A549 (cell line): ENCODE data around the gene CCDC12. TPM values are rescaled to one million over a fixed set of nuclear protein-coding genes. Genes with fewer than 3 reads are reported as not detected.
A peak's percentile ranks its signal among the peaks of the same experiment; 100 is the strongest.

Source experiments
- ATAC-seq, 2 experiments: fragments of 200-7000 bp in 1 of 2; fragments of >200 bp in 1 of 2; cut with Nextera tagmentation in 1 of 2; cut with Tn5 transposase in 1 of 2; 3 replicates each; pipeline versions ENCODE4 v1.8.0 to v1.9.1; 2018 to 2020; ENCODE audit warnings: mild to moderate bottlenecking in 1 of 2, moderate library complexity in 1 of 2
- CTCF ChIA-PET: fragments of 300-600 bp; sonication (Branson Sonifier 250); formaldehyde crosslinking; extraction: SDS; loops from one replicate; lab custom pipeline; 2021; ENCODE audit warnings: antibody characterized with exemption, inconsistent platforms; lab: Yijun Ruan, JAX
- POLR2A ChIA-PET: fragments of 350-600 bp; formaldehyde crosslinking; extraction: SDS; loops from one replicate; lab custom pipeline; 2021; ENCODE audit warnings: antibody characterized with exemption, inconsistent platforms; lab: Yijun Ruan, JAX
- DNase-seq, 2 experiments: peaks; one replicate each; pipeline versions ENCODE4 v3.0.0 to v3.0.0-alpha.2; 2011 to 2016; ENCODE audit warnings: low read depth in 1 of 2, low spot score in 1 of 2
- FAIRE-seq: peaks from 2 replicates; lab custom pipeline; 2011; peaks lifted over from hg19 to GRCh38; lab: Jason Lieb, UNC
- H3K27ac ChIP-seq, 2 experiments: fragments of >200 bp; sonication (Bioruptor Twin); formaldehyde crosslinking; 3 replicates each; pipeline ENCODE4 v1.5.1; 2016 to 2017
- H3K4me1 ChIP-seq: fragments of >200 bp; sonication (Bioruptor Twin); formaldehyde crosslinking; 3 replicates; pipeline ENCODE4 v1.6.1; 2016
- H3K4me2 ChIP-seq: fragments of >200 bp; sonication (Bioruptor Twin); formaldehyde crosslinking; 3 replicates; pipeline ENCODE4 v1.6.1; 2016
- H3K4me3 ChIP-seq: fragments of >200 bp; sonication (Bioruptor Twin); formaldehyde crosslinking; 3 replicates; pipeline ENCODE4 v1.5.1; 2016
- H3K9me3 ChIP-seq: fragments of >200 bp; sonication (Bioruptor Twin); formaldehyde crosslinking; 3 replicates; pipeline ENCODE4 v1.6.1; 2016
- BHLHE40 ChIP-seq: IDR thresholded peaks from 2 replicates; pipeline ENCODE4 v1.6.1; 2012; ENCODE audit warnings: low read depth, low read length, inconsistent platforms
- CHD4 ChIP-seq: fragments of 200-600 bp; sonication (generic); IDR thresholded peaks from 2 replicates; pipeline ENCODE4 v1.6.1; 2016; ENCODE audit warnings: antibody characterized with exemption, mild to moderate bottlenecking, borderline replicate concordance
- CTCF ChIP-seq: fragments of >200 bp; sonication (Bioruptor Twin); formaldehyde crosslinking; IDR thresholded peaks from 3 replicates; pipeline ENCODE4 v1.5.1; 2016
- E2F6 ChIP-seq: IDR thresholded peaks from 2 replicates; pipeline ENCODE4 v1.6.1; 2012; ENCODE audit warnings: low read depth, borderline replicate concordance
- EHMT2 ChIP-seq: fragments of 200-600 bp; sonication (generic); IDR thresholded peaks from 2 replicates; pipeline ENCODE4 v1.6.1; 2016; ENCODE audit warnings: antibody characterized with exemption, low read depth, mild to moderate bottlenecking, moderate library complexity
- EP300 ChIP-seq, 2 experiments: fragments of >200 bp; sonication (Bioruptor Twin); formaldehyde crosslinking; IDR thresholded peaks; 2 replicates in 1 of 2; 3 replicates in 1 of 2; pipeline ENCODE4 v1.6.1; 2016 to 2017
- FOSL2 ChIP-seq, 2 experiments: fragments of 450-650 bp in 1 of 2; fragments of >200 bp in 1 of 2; sonication (Bioruptor Twin) in 1 of 2; formaldehyde crosslinking; IDR thresholded peaks; 2 replicates each; pipeline versions ENCODE4 v1.5.0 to v1.6.1; 2016 to 2020; ENCODE audit warnings: mild to moderate bottlenecking in 1 of 2, moderate library complexity in 1 of 2
- FOXS1 ChIP-seq: fragments of 250-450 bp; sonication (Bioruptor Pico); IDR thresholded peaks from 2 replicates; pipeline ENCODE4 v1.5.0; 2020; ENCODE audit warnings: mild to moderate bottlenecking, moderate library complexity
- HDAC2 ChIP-seq: fragments of 200-600 bp; sonication (generic); IDR thresholded peaks from 2 replicates; pipeline ENCODE4 v1.6.1; 2016
- JUNB ChIP-seq: fragments of >200 bp; sonication (Bioruptor Twin); formaldehyde crosslinking; IDR thresholded peaks from 2 replicates; pipeline ENCODE4 v1.6.1; 2016
- KDM1A ChIP-seq: fragments of 200-600 bp; sonication (generic); IDR thresholded peaks from 2 replicates; pipeline ENCODE4 v1.6.1; 2016; ENCODE audit warnings: low read depth, mild to moderate bottlenecking
- MAZ ChIP-seq: fragments of 150-350 bp; IDR thresholded peaks from 2 replicates; pipeline ENCODE4 v1.6.1; 2014; ENCODE audit warnings: antibody characterized with exemption, low read depth, low read length, borderline replicate concordance
- NFE2L2 ChIP-seq: fragments of 150-350 bp; conservative IDR thresholded peaks from 2 replicates; pipeline ENCODE4 v1.6.1; 2014; ENCODE audit warnings: low read length
- NPAS2 ChIP-seq: fragments of 250-450 bp; sonication (Bioruptor Pico); IDR thresholded peaks from 2 replicates; pipeline ENCODE4 v1.8.0; 2022; ENCODE audit warnings: mild to moderate bottlenecking, moderate library complexity, borderline replicate concordance
- NR3C1 ChIP-seq: fragments of >200 bp; sonication (Bioruptor Twin); formaldehyde crosslinking; IDR thresholded peaks from 3 replicates; pipeline ENCODE4 v1.6.1; 2017
- PHF8 ChIP-seq: fragments of 200-600 bp; sonication (generic); IDR thresholded peaks from 2 replicates; pipeline ENCODE4 v1.6.1; 2016; ENCODE audit warnings: low read depth, mild to moderate bottlenecking, antibody characterized with exemption, moderate library complexity, borderline replicate concordance
- POLR2A ChIP-seq: IDR thresholded peaks from 2 replicates; pipeline ENCODE4 v1.6.1; 2012; ENCODE audit warnings: mild to moderate bottlenecking, low read length
- POLR2AphosphoS2 ChIP-seq: conservative IDR thresholded peaks from 2 replicates; pipeline ENCODE4 v1.6.1; 2012; ENCODE audit warnings: low read length, improper control_type of control experiment, inconsistent platforms
- RARB ChIP-seq: fragments of 250-450 bp; sonication (Bioruptor Pico); IDR thresholded peaks from 2 replicates; pipeline ENCODE4 v1.8.0; 2021; ENCODE audit warnings: mild to moderate bottlenecking, moderate library complexity
- RNF2 ChIP-seq: fragments of 200-600 bp; sonication (generic); IDR thresholded peaks from 2 replicates; pipeline ENCODE4 v1.6.1; 2016; ENCODE audit warnings: low read depth, mild to moderate bottlenecking, antibody characterized with exemption, moderate library complexity, borderline replicate concordance
- SREBF2 ChIP-seq: fragments of 450-650 bp; IDR thresholded peaks from 2 replicates; pipeline ENCODE4 v1.6.1; 2014; ENCODE audit warnings: mild to moderate bottlenecking, moderate library complexity
- ZC3H11A ChIP-seq: fragments of 450-650 bp; IDR thresholded peaks from 2 replicates; pipeline ENCODE4 v1.6.1; 2014; ENCODE audit warnings: antibody characterized with exemption, mild to moderate bottlenecking
- ZNF302 ChIP-seq: fragments of 250-450 bp; sonication (Bioruptor Pico); IDR thresholded peaks from 2 replicates; pipeline ENCODE4 v1.9.0; 2021; ENCODE audit warnings: inconsistent platforms, mild to moderate bottlenecking, moderate library complexity
- WGBS: methylation state at CpG from one replicate; pipeline ENCODE4 v1.1.6; 2017; ENCODE audit errors: missing lambda C conversion rate; 5-methylcytosine and 5-hydroxymethylcytosine counted together
- polyA plus RNA-seq, 4 experiments: library from polyadenylated mRNA; depleted of rRNA in 3 of 4; stranded (reverse); fragments of >200 nt; fragmentation: RNase III in 1 of 4; extraction: RNeasy Plus Mini Kit Qiagen cat#74134 plus additional on column Dnase treatment in 1 of 4; gene quantifications; 2 replicates in 3 of 4; 3 replicates in 1 of 4; pipeline ENCODE4 v1.2.3, GENCODE V29; 2011 to 2017
- TF ChIP-seq, protein P1 (sequence below): fragments of 450-650 bp; IDR thresholded peaks from 2 replicates; pipeline ENCODE4 v1.6.1; 2014; ENCODE audit warnings: antibody characterized with exemption
- TF ChIP-seq, protein P2 (sequence below): IDR thresholded peaks from 2 replicates; pipeline ENCODE4 v1.6.1; 2012

The CCDC12 gene
- polyA plus RNA-seq, 2 of the 4 experiments (the other 2 are of a cell fraction): 34.8 to 81.0 TPM

DNA sequence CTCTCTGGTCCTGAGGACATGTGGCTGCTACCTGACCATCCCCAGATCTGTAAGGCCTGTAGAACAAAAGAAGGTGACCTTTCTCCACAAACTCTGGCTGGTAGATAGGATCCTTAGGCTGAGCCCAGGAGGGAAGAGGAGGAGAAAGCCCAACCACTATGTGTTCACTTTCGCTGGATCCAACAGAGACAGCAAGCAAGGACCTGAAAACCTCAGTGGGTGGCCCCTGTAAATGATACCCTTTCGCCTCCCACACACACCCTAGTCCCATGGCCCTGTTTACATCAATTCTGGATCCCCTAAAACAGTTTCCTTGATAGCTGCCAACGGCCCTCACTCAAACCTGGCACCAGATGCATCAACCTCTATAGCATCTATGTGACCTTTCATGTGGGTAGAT is 22.4 kb downstream of the CCDC12 start:
- TF ChIP-seq NFE2L2: no peak
- no peak for TF ChIP-seq JUNB
- no peak for TF ChIP-seq EHMT2
- no peaks in the 10 kb centered on the region for H3K9me3 ChIP-seq
- ChIA-PET POLR2A (no interaction called here), CTCF (interaction anchor here (4.3 kb wide), 1 partner anchor 30 kb away, joined by 21 read pairs; no protein-coding TSS in a partner anchor)
- H3K4me1 ChIP-seq: peaks cover 75% of the 10 kb centered on the region
- H3K4me2 ChIP-seq: no peak overlapping the region
- peak overlapping the region; percentile 32 to 55; a peak in 3 of 6 replicates for H3K27ac ChIP-seq
- ATAC-seq: no peak
- no peak for FAIRE-seq
- DNase-seq: no peak
- 71% methylated on average over 3 of the region's 3 CpGs for WGBS
- no peak overlapping the region for H3K4me3 ChIP-seq

DNA sequence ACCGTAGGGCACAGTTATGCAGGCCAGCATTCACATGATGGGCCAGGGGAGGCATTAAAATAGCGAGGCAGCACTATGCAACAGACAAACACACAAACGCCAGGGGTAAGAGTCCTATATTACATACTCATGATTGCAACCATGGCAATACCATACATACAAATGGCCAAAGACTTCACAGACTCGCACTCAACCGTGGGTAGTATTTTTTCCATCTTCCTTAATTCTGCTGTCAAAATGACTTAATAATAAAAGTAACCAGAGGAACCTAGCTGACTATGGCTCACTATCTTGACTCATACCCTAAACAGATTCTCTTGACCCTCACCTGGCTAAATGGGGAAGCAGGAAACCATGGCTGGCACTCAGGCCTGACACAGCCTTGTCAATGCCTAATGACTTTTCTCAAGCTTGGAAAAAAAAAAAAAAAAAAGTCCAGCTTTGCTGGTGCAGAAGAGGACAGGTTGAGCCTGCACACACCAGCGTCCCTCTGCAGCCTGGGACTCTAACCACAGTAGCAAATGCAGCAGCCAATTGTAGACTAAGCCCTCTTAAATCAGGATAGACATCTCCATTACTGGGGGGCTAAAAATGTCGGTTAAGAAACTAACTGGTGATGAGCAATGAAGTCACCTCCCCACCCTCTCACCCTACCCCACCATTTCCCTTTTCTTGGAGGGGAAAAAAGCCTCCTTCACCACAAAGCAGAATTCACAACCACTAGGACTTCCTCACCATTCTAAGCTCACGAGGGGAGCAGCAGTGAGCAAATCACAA is 23.1 kb downstream of the CCDC12 start:
- ChIA-PET CTCF (interaction anchor here (1.1 to 4.3 kb wide), 2 partner anchors 18 to 29 kb away, joined by 3 to 21 read pairs; no protein-coding TSS in a partner anchor), POLR2A (interaction anchor here (1.0 kb wide), 1 partner anchor 23 kb away, joined by 4 read pairs; the partner anchor contains the start of gene CCDC12)
- no peak for FAIRE-seq

GRCh38 chr3:46952813-46953212 is 23.7 kb downstream of the CCDC12 start:
- no peaks in the 10 kb centered on the region for H3K9me3 ChIP-seq
- peaks cover 78% of the 10 kb centered on the region for H3K4me1 ChIP-seq
- POLR2A ChIA-PET: interaction anchor here (1.0 kb wide), 1 partner anchor 23 kb away, joined by 4 read pairs; the partner anchor contains the start of gene CCDC12
- CTCF ChIA-PET: interaction anchor here (1.1 to 4.3 kb wide), 2 partner anchors 17 to 28 kb away, joined by 3 to 21 read pairs; no protein-coding TSS in a partner anchor
- peak overlapping the region in 1 of 2 experiments; percentile 9; a peak in 2 of 6 replicates for H3K27ac ChIP-seq
- H3K4me2 ChIP-seq: no peak overlapping the region
- TF ChIP-seq RNF2 (no peak), POLR2A (no peak), NR3C1 (no peak), E2F6 (no peak), CHD4 (no peak), HDAC2 (no peak), PHF8 (no peak)
- TF ChIP-seq, protein P1, sequence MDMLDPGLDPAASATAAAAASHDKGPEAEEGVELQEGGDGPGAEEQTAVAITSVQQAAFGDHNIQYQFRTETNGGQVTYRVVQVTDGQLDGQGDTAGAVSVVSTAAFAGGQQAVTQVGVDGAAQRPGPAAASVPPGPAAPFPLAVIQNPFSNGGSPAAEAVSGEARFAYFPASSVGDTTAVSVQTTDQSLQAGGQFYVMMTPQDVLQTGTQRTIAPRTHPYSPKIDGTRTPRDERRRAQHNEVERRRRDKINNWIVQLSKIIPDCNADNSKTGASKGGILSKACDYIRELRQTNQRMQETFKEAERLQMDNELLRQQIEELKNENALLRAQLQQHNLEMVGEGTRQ: no peak
- no peak for ATAC-seq
- no peak for FAIRE-seq
- no peak overlapping the region for H3K4me3 ChIP-seq
- WGBS: 75% methylated on average over 2 of the region's 2 CpGs
- no peak for DNase-seq

More for the DNA sequence above, 23.1 kb downstream of the CCDC12 start:
- Histone ChIP-seq H3K9me3 (no peaks in the 10 kb centered on the region), H3K4me2 (no peak overlapping the region), H3K4me3 (no peak overlapping the region), H3K27ac (peak overlapping the region; percentile 32 to 55; a peak in 3 of 6 replicates), H3K4me1 (peaks cover 75% of the 10 kb centered on the region)
- no peak for ATAC-seq
- no peak for DNase-seq
- WGBS: 92% methylated on average over 8 of the region's 8 CpGs
- TF ChIP-seq RNF2 (no peak), NPAS2 (no peak), CTCF (no peak), SREBF2 (no peak), BHLHE40 (no peak), POLR2AphosphoS2 (no peak), KDM1A (no peak), FOXS1 (CRISPR knock-in tag) (no peak), EP300 (IDR thresholded peaks at IDR 0.05) (no peak), PHF8 (no peak), RARB (CRISPR knock-in tag) (no peak), EHMT2 (no peak), FOSL2 (IDR thresholded peaks at IDR 0.05) (no peak), FOSL2 (CRISPR knock-in tag; IDR thresholded peaks at IDR 0.05) (no peak), ZC3H11A (no peak), MAZ (no peak), ZNF302 (CRISPR knock-in tag) (no peak)
- TF ChIP-seq, protein P1: no peak
- TF ChIP-seq, protein P2, sequence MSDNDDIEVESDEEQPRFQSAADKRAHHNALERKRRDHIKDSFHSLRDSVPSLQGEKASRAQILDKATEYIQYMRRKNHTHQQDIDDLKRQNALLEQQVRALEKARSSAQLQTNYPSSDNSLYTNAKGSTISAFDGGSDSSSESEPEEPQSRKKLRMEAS: no peak
